ENCODE data around the gene DPH3. TPM values are rescaled to one million over a fixed set of nuclear protein-coding genes. Genes with fewer than 3 reads are reported as not detected.

Gene DPH3
- total RNA-seq, 2 experiments from 2014 or later = 10.5 to 12.8 TPM

GRCh38 chr3:16253601-16254000 lies 11.1 kb downstream of the DPH3 start:
- peaks cover under 1% of the 10 kb centered on the region for H3K36me3 Mint-ChIP-seq (ENCODE audit: low read depth)
- H3K27ac Mint-ChIP-seq = no peak overlapping the region
- ChIA-PET POLR2A (no interaction called here), CTCF (no interaction called here)
- no peaks in the 10 kb centered on the region for H3K27me3 ChIP-seq (ENCODE audit: control insufficient read depth in 1 of 2, insufficient read depth in 2 of 2, low read length in 2 of 2)
- H3K4me1 Mint-ChIP-seq (ENCODE audit: low read depth) = peaks cover 1% of the 10 kb centered on the region
- no peak for TF ChIP-seq CTCF (IDR thresholded peaks at IDR 0.05)
- intact Hi-C loops (cut with DNase I, micrococcal nuclease) = no loop called here
- no peak for ATAC-seq (ENCODE audit: poor library complexity)
- H3K4me3 Mint-ChIP-seq = no peak overlapping the region
- DNase-seq = peak in 3 of 14 experiments; percentile 8 to 31 (median 21)
- peaks cover 5% of the 10 kb centered on the region for H3K4me1 ChIP-seq (ENCODE audit: insufficient read depth, low read length)
- H3K9me3 ChIP-seq (ENCODE audit: control insufficient read depth in 1 of 2, insufficient read depth in 1 of 2, low read length in 2 of 2) = no peaks in the 10 kb centered on the region
- no peaks in the 10 kb centered on the region for H3K27me3 Mint-ChIP-seq
- peaks cover 5% of the 10 kb centered on the region for H3K36me3 ChIP-seq (ENCODE audit: insufficient read depth, low read length)
- H3K27ac ChIP-seq (ENCODE audit: low read depth in 1 of 2, low read length in 2 of 2) = no peak overlapping the region
- no peaks in the 10 kb centered on the region for H3K9me3 Mint-ChIP-seq
- H3K4me3 ChIP-seq (ENCODE audit: low read length) = no peak overlapping the region

- Histone ChIP-seq H3K9me3 (ENCODE audit: control insufficient read depth in 1 of 2, insufficient read depth in 1 of 2, low read length in 2 of 2) (no peaks in the 10 kb centered on the region), H3K4me1 (ENCODE audit: insufficient read depth, low read length) (peaks cover 5% of the 10 kb centered on the region), H3K27ac (ENCODE audit: low read depth in 1 of 2, low read length in 2 of 2) (no peak overlapping the region), H3K27me3 (ENCODE audit: control insufficient read depth in 1 of 2, insufficient read depth in 2 of 2, low read length in 2 of 2) (no peaks in the 10 kb centered on the region), H3K36me3 (ENCODE audit: insufficient read depth, low read length) (no peaks in the 10 kb centered on the region), H3K4me3 (ENCODE audit: low read length) (no peak overlapping the region)
- ATAC-seq (ENCODE audit: poor library complexity) (no peak), DNase-seq (no peak)
- intact Hi-C loops (cut with DNase I, micrococcal nuclease) = no loop called here
- POLR2A ChIA-PET = no interaction called here
- H3K4me1 Mint-ChIP-seq (ENCODE audit: low read depth) = no peaks in the 10 kb centered on the region
- H3K27me3 Mint-ChIP-seq = no peaks in the 10 kb centered on the region
- no peak overlapping the region for H3K27ac Mint-ChIP-seq
- TF ChIP-seq CTCF (IDR thresholded peaks at IDR 0.05) = no peak
- no peaks in the 10 kb centered on the region for H3K36me3 Mint-ChIP-seq (ENCODE audit: low read depth)
- CTCF ChIA-PET = interaction anchor here (1.1 kb wide), 1 partner anchor 11 kb away, joined by 4 read pairs; the partner anchor contains the start of genes DPH3 and OXNAD1
- no peak overlapping the region for H3K4me3 Mint-ChIP-seq
- no peaks in the 10 kb centered on the region for H3K9me3 Mint-ChIP-seq
These were observed 11.8 kb downstream of the DPH3 start for GRCh38 chr3:16252988-16253387.

GRCh38 chr3:16252243-16252978 lies 12.3 kb downstream of the DPH3 start:
- intact Hi-C loops (cut with DNase I, micrococcal nuclease) = no loop called here
- Mint-ChIP-seq H3K9me3 (no peaks in the 10 kb centered on the region), H3K4me1 (ENCODE audit: low read depth) (peaks cover under 1% of the 10 kb centered on the region), H3K27me3 (no peaks in the 10 kb centered on the region), H3K27ac (no peak overlapping the region), H3K36me3 (ENCODE audit: low read depth) (no peaks in the 10 kb centered on the region), H3K4me3 (no peak overlapping the region)
- no peaks in the 10 kb centered on the region for H3K9me3 ChIP-seq (ENCODE audit: control insufficient read depth in 1 of 2, insufficient read depth in 1 of 2, low read length in 2 of 2)
- no peaks in the 10 kb centered on the region for H3K27me3 ChIP-seq (ENCODE audit: control insufficient read depth in 1 of 2, insufficient read depth in 2 of 2, low read length in 2 of 2)
- POLR2A ChIA-PET = interaction anchor here (0.7 kb wide), 1 partner anchor 1158 kb away, joined by 3 read pairs; no protein-coding TSS in a partner anchor
- ATAC-seq (ENCODE audit: poor library complexity) (no peak), DNase-seq (no peak)
- CTCF ChIA-PET = interaction anchor here (1.1 kb wide), 1 partner anchor 12 kb away, joined by 4 read pairs; the partner anchor contains the start of genes DPH3 and OXNAD1
- H3K27ac ChIP-seq (ENCODE audit: low read depth in 1 of 2, low read length in 2 of 2) = no peak overlapping the region
- TF ChIP-seq CTCF (IDR thresholded peaks at IDR 0.05) = no peak
- H3K4me3 ChIP-seq (ENCODE audit: low read length) = no peak overlapping the region
- H3K4me1 ChIP-seq (ENCODE audit: insufficient read depth, low read length) = peaks cover 9% of the 10 kb centered on the region
- H3K36me3 ChIP-seq (ENCODE audit: insufficient read depth, low read length) = no peaks in the 10 kb centered on the region
